GM12878 (cell line): ENCODE measurements around the gene CDC42EP1. TPM values are rescaled to one million over a fixed set of nuclear protein-coding genes. Genes with fewer than 3 reads are reported as not detected.

Experiments
- ATAC-seq: fragments of 200-7000 bp; cut with Tn5 transposase; 3 replicates; pipeline ENCODE4 v1.9.1; 2020; ENCODE audit warnings: mild to moderate bottlenecking, moderate library complexity
- BruUV-seq: library from RNA; stranded (reverse); fragments of 400-500 nt; replicated peaks from 2 replicates; lab custom pipeline; 2021; lab: Mats Ljungman, UMichigan
- CTCF ChIA-PET: fragments of 300-600 bp; sonication (Branson Sonifier 250); formaldehyde crosslinking; extraction: SDS; loops from one replicate; lab custom pipeline; 2021; ENCODE audit warnings: inconsistent platforms; lab: Yijun Ruan, JAX
- POLR2A ChIA-PET: fragments of 350-600 bp; formaldehyde crosslinking; extraction: SDS; loops from one replicate; lab custom pipeline; 2021; ENCODE audit warnings: inconsistent platforms; lab: Charles Lee
- RAD21 ChIA-PET: fragments of 300-600 bp; sonication (Branson Sonifier 250); formaldehyde crosslinking; loops from one replicate; lab custom pipeline; 2023; ENCODE audit warnings: antibody characterized with exemption; ENCODE audit not compliant: unreplicated experiment; lab: Charles Lee
- SMC1A ChIA-PET: fragments of 300-600 bp; sonication (Branson Sonifier 250); formaldehyde crosslinking; loops from one replicate; lab custom pipeline; 2023; ENCODE audit not compliant: unreplicated experiment, uncharacterized antibody; lab: Charles Lee
- DNase-seq: peaks from one replicate; pipeline ENCODE4 v3.0.0-alpha.2; 2011; ENCODE audit warnings: low read depth, low spot score
- FAIRE-seq: peaks from 3 replicates; lab custom pipeline; 2011; peaks lifted over from hg19 to GRCh38; lab: Jason Lieb, UNC
- H2AFZ ChIP-seq: 2 replicates; pipeline ENCODE4 v1.6.0; 2011; ENCODE audit warnings: low read depth, low read length, control low read depth; ENCODE audit not compliant: control insufficient read depth
- H3K27ac ChIP-seq: 2 replicates; pipeline ENCODE4 v1.5.1; 2011; ENCODE audit warnings: control low read depth; ENCODE audit not compliant: control insufficient read depth, insufficient read depth
- H3K27me3 ChIP-seq, 2 experiments: replicated peaks in 1 of 2; 2 replicates each; pipeline versions ENCODE4 v1.6.0 to v1.6.1; 2011; ENCODE audit warnings: low read length in 1 of 2; ENCODE audit not compliant: control insufficient read depth in 2 of 2, insufficient read depth in 2 of 2
- H3K36me3 ChIP-seq, 2 experiments: 2 replicates each; pipeline ENCODE4 v1.5.1; 2011; ENCODE audit warnings: low read length in 1 of 2; ENCODE audit not compliant: control insufficient read depth in 2 of 2, insufficient read depth in 2 of 2
- H3K4me1 ChIP-seq: 2 replicates; pipeline ENCODE4 v1.6.1; 2011; ENCODE audit warnings: mild to moderate bottlenecking, low read length, moderate library complexity, mixed read lengths; ENCODE audit not compliant: control insufficient read depth, insufficient read depth
- H3K4me2 ChIP-seq: 2 replicates; pipeline ENCODE4 v1.6.0; 2011; ENCODE audit warnings: control low read depth; ENCODE audit not compliant: control insufficient read depth, insufficient read depth
- H3K4me3 ChIP-seq: fragments of 200-600 bp; sonication (generic); 2 replicates; pipeline ENCODE4 v1.5.1; 2016
- H3K79me2 ChIP-seq: 2 replicates; pipeline ENCODE4 v1.6.0; 2011; ENCODE audit warnings: low read length; ENCODE audit not compliant: control insufficient read depth, insufficient read depth
- H3K9ac ChIP-seq: 2 replicates; pipeline ENCODE4 v1.8.0; 2011; ENCODE audit warnings: low read length, control low read depth, mixed read lengths; ENCODE audit not compliant: control insufficient read depth, insufficient read depth
- H3K9me3 ChIP-seq: replicated peaks from 3 replicates; pipeline ENCODE4 v1.5.1; 2011; ENCODE audit warnings: mild to moderate bottlenecking, low read length; ENCODE audit not compliant: control insufficient read depth, insufficient read depth
- H4K20me1 ChIP-seq: 2 replicates; pipeline ENCODE4 v1.6.0; 2011; ENCODE audit not compliant: control insufficient read depth, insufficient read depth
- DPF2 ChIP-seq: fragments of 450-650 bp; IDR thresholded peaks from 2 replicates; pipeline ENCODE4 v1.6.1; 2017; ENCODE audit warnings: mild to moderate bottlenecking
- MEF2B ChIP-seq: fragments of 450-650 bp; IDR thresholded peaks from 2 replicates; pipeline ENCODE4 v1.6.1; 2018; ENCODE audit warnings: mild to moderate bottlenecking, moderate library complexity; ENCODE audit not compliant: partially characterized antibody, poor library complexity, severe bottlenecking
- MYC ChIP-seq: IDR thresholded peaks from 2 replicates; pipeline ENCODE4 v1.6.1; 2011; ENCODE audit warnings: mild to moderate bottlenecking, low read length, moderate library complexity, inconsistent platforms; ENCODE audit not compliant: insufficient read depth, insufficient replicate concordance, insufficient read length, severe bottlenecking
- POLR2AphosphoS5 ChIP-seq: IDR thresholded peaks from 2 replicates; pipeline ENCODE4 v1.6.1; 2011; ENCODE audit warnings: mild to moderate bottlenecking, low read length, inconsistent platforms
- YY1 ChIP-seq: IDR thresholded peaks from 2 replicates; pipeline ENCODE4 v1.6.1; 2011; ENCODE audit warnings: low read depth, mild to moderate bottlenecking, low read length
- ZNF207 ChIP-seq: fragments of 450-650 bp; IDR thresholded peaks from 2 replicates; pipeline ENCODE4 v1.6.1; 2014; ENCODE audit warnings: antibody characterized with exemption, mild to moderate bottlenecking, borderline replicate concordance
- WGBS: methylation state at CpG from one replicate; pipeline ENCODE4 v1.1.6; 2016; ENCODE audit warnings: low lambda C conversion rate; ENCODE audit not compliant: insufficient replicate concordance, insufficient coverage; ENCODE audit errors: missing lambda C conversion rate; 5-methylcytosine and 5-hydroxymethylcytosine counted together
- in situ Hi-C: fragments of 300-500 bp; cut with MboI; formaldehyde crosslinking; loops from 9 replicates; pipeline ENCODE4 v1.14.3; 2018; ENCODE audit warnings: mixed read lengths
- intact Hi-C: fragments of 100-400 bp; cut with micrococcal nuclease; formaldehyde crosslinking; loops from one replicate; pipeline ENCODE4 v1.14.2; 2022; ENCODE audit not compliant: unreplicated experiment
- polyA plus RNA-seq, 11 experiments: library from polyadenylated mRNA; depleted of rRNA in 4 of 11; unstranded in 6 of 11; stranded (reverse) in 5 of 11; fragments of >200 nt; fragmentation: Nextera tagmentation in 4 of 11; fragmentation: Illumina TruSeq in 1 of 11; extraction: Ambion mirVana in 4 of 11; extraction: Trizol in 1 of 11; gene quantifications; 1 replicate in 1 of 11; 2 replicates in 10 of 11; pipeline versions ENCODE4 v1.2.1 to v1.2.3, GENCODE V29; 2011 to 2016; ENCODE audit warnings: inconsistent platforms in 2 of 11, missing spikeins in 2 of 11, low read depth in 1 of 11
- total RNA-seq, 4 experiments: library from RNA; depleted of rRNA in 3 of 4; stranded (reverse); fragments of >200 nt in 3 of 4; fragmentation: Illumina TruSeq in 1 of 4; extraction: Trizol in 1 of 4; gene quantifications; 2 replicates each; pipeline versions ENCODE4 v1.2.1 to v1.2.3, GENCODE V29; 2013 to 2021
- TF ChIP-seq, protein P1 (sequence below): IDR thresholded peaks from 2 replicates; pipeline ENCODE4 v1.6.1; 2012; ENCODE audit warnings: low read depth, low read length, improper control_type of control experiment

CDC42EP1 gene
- total and polyA plus RNA-seq, 10 of the 15 experiments (the other 5 are each of a cell fraction or from before 2014, with no cell fraction given) = 0.04 to 0.33 (median 0.09) TPM; not detected in 7

DNA sequence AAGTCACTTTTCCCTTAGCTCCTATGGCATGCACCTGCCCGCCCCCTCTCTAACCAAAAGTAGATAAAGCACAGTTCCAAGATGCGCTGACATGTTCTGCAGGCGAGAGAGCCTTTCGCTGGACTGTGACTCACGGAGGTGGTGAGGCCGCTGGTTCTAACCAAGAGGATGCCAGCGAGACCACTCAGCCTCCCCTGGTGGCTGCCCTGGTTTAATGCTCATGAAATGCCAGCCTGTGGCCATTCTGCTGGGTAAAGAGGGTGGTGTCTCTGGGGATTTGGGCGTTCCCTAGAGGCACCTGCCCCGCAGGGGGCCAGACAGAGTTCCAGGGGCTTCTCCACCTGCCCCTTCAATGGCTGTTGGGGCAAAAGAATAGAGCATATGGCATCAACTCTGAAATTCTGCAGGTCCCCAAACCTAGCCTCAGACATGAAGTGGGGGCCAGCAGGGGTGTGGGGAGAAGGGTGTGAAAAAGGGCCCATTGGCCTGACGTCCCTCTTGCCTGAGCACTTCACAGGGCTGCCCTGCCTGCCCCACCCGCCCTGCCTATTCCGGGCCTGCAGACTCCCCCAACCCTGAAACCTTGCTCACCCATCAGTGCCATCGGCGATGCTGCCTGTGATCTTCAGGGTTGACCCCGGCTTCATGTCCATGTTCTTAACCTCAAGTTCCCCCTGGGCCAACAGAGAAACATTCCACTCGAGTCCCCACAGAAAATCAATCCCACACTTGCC lies 11.1 kb downstream of the CDC42EP1 start:
- no peak overlapping the region for H3K27ac ChIP-seq
- intact Hi-C loops = no loop called here
- H3K4me2 ChIP-seq = no peak overlapping the region
- 33% methylated on average over 16 of the region's 16 CpGs for WGBS
- H3K79me2 ChIP-seq = no peaks in the 10 kb centered on the region
- no peaks in the 10 kb centered on the region for H3K9me3 ChIP-seq
- RAD21 ChIA-PET = interaction anchor here (1.5 to 8.5 kb wide), 5 partner anchors 8 to 32 kb away, joined by 4 to 154 read pairs (median 7); partner anchors contain the start of gene LGALS2
- FAIRE-seq = no peak
- H2AFZ ChIP-seq = no peak overlapping the region
- TF ChIP-seq MEF2B = peak; percentile 70
- no peak for TF ChIP-seq ZNF207
- no peak overlapping the region for H3K9ac ChIP-seq
- H3K36me3 ChIP-seq = no peaks in the 10 kb centered on the region
- DNase-seq = no peak
- H3K27me3 ChIP-seq = no peaks in the 10 kb centered on the region; a peak in 1 of 4 replicates
- BruUV-seq = no TSS peak
- H4K20me1 ChIP-seq = no peaks in the 10 kb centered on the region
- H3K4me3 ChIP-seq = no peak overlapping the region
- peak; percentile 15 for ATAC-seq
- POLR2A ChIA-PET = no interaction called here
- in situ Hi-C loops = no loop called here
- CTCF ChIA-PET = interaction anchor here (1.2 to 22.0 kb wide), 4 partner anchors 10 to 34 kb away, joined by 5 to 541 read pairs (median 268); partner anchors contain the start of gene LGALS2
- peaks cover 8% of the 10 kb centered on the region for H3K4me1 ChIP-seq
- SMC1A ChIA-PET = interaction anchor here (2.3 to 7.2 kb wide), 3 partner anchors 9 to 30 kb away, joined by 7 to 179 read pairs (median 117); partner anchors contain the start of gene LGALS2

DNA sequence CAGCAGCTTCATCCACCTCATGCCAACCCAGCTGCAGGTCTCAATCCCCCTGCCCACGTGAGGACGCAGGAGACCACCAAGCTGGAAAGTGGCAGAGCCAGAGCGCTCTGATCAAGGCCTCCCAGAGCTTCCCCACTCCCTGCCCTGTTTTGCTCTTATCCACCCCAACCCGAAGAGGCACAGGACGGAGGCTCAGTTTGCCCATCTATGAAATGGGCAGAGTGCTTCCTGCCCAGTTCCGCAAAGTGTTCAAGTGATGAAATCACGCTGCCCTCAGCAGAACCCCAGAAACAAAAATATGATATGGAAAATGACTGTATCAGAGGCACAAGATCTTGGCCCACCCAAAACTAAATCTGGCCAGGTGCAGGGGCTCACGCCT lies 11.7 kb downstream of the CDC42EP1 start:
- CTCF ChIA-PET = interaction anchor here (12.7 to 22.0 kb wide), 2 partner anchors 13 to 27 kb away, joined by 528 to 541 read pairs; partner anchors contain the start of gene LGALS2
- intact Hi-C loops = no loop called here

More for the DNA sequence above, 11.7 kb downstream of the CDC42EP1 start:
- TF ChIP-seq MYC (no peak), YY1 (no peak), POLR2AphosphoS5 (no peak), DPF2 (no peak)
- TF ChIP-seq, protein P1, sequence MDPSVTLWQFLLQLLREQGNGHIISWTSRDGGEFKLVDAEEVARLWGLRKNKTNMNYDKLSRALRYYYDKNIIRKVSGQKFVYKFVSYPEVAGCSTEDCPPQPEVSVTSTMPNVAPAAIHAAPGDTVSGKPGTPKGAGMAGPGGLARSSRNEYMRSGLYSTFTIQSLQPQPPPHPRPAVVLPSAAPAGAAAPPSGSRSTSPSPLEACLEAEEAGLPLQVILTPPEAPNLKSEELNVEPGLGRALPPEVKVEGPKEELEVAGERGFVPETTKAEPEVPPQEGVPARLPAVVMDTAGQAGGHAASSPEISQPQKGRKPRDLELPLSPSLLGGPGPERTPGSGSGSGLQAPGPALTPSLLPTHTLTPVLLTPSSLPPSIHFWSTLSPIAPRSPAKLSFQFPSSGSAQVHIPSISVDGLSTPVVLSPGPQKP = no peak
- H3K9me3 ChIP-seq = no peaks in the 10 kb centered on the region
- FAIRE-seq (no peak), DNase-seq (no peak), ATAC-seq (no peak)
- WGBS = 63% methylated on average over 8 of the region's 8 CpGs
- H3K4me1 ChIP-seq = peaks cover 2% of the 10 kb centered on the region
- H2AFZ ChIP-seq = no peak overlapping the region
- H3K27ac ChIP-seq = no peak overlapping the region
- BruUV-seq = no TSS peak
- no peak overlapping the region for H3K4me3 ChIP-seq
- ChIA-PET RAD21 (no interaction called here), SMC1A (interaction anchor here (2.5 to 7.2 kb wide), 2 partner anchors 18 to 20 kb away, joined by 16 to 117 read pairs; no protein-coding TSS in a partner anchor), POLR2A (no interaction called here)
- no peaks in the 10 kb centered on the region for H4K20me1 ChIP-seq
- in situ Hi-C loops = no loop called here
- H3K9ac ChIP-seq = no peak overlapping the region
- no peak overlapping the region for H3K4me2 ChIP-seq
- no peaks in the 10 kb centered on the region; a peak in 1 of 4 replicates for H3K27me3 ChIP-seq
- no peaks in the 10 kb centered on the region for H3K79me2 ChIP-seq
- no peaks in the 10 kb centered on the region for H3K36me3 ChIP-seq
